Stimulated activated CD4-positive, alpha-beta T cell treated with anti-CD3 and anti-CD28 coated beads, TNF-alpha, amount 100 ng/mL, for 1 hour (primary cell): ENCODE results near the gene PTCRA.
A peak's percentile ranks its signal among the peaks of the same experiment; 100 is the strongest.
"Not testable (repeated sequence)": the region's sequence is repeated elsewhere in the genome, so short reads cannot be mapped to it uniquely, and the experiment has no call there.

ENCODE experiments used
- DNase-seq, 3 donors: peaks; one replicate each; pipeline ENCODE4 v3.0.0-alpha.2; 2020; ENCODE audit warnings: low read depth in 3 of 3, low spot score in 1 of 3

Gene PTCRA

GRCh38 chr6:42902429-42903263 lies 13.2 kb upstream of the PTCRA start:
- not testable (repeated sequence) for DNase-seq

- DNase-seq, result no peak
Observed at GRCh38 chr6:42904467-42904866, 11.4 kb upstream of the PTCRA start.

- no peak for DNase-seq
Observed at GRCh38 chr6:42907336-42907735, 8.5 kb upstream of the PTCRA start.

GRCh38 chr6:42909835-42910234 lies 6.0 kb upstream of the PTCRA start:
- no peak for DNase-seq

- no peak for DNase-seq
Observed at GRCh38 chr6:42911171-42912021, 4.5 kb upstream of the PTCRA start.

- no peak for DNase-seq
Observed at GRCh38 chr6:42914546-42914945, 1.3 kb upstream of the PTCRA start.

- DNase-seq, result no peak
Observed at GRCh38 chr6:42916288-42916687, 435 bp downstream of the PTCRA start.

GRCh38 chr6:42921801-42922200 lies 5.9 kb downstream of the PTCRA start:
- no peak for DNase-seq

GRCh38 chr6:42923666-42924065 lies 7.8 kb downstream of the PTCRA start:
- DNase-seq, result no peak

- no peak for DNase-seq
Observed at GRCh38 chr6:42925248-42925857, 9.5 kb downstream of the PTCRA start.

- DNase-seq, result peak; percentile 78 to 84 (median 80)
Observed at GRCh38 chr6:42928986-42929820, 13.3 kb downstream of the PTCRA start, which contains the start of gene CNPY3. CNPY3 (plus strand) TSS chr6:42929480; CDS start chr6:42929571, 91 bp downstream.

- peak; percentile 24 to 36 (median 27) for DNase-seq
Observed at GRCh38 chr6:42929821-42930360, 14.0 kb downstream of the PTCRA start.

GRCh38 chr6:42932412-42932811 lies 16.6 kb downstream of the PTCRA start:
- no peak for DNase-seq

GRCh38 chr6:42933205-42933604 lies 17.4 kb downstream of the PTCRA start:
- DNase-seq, result no peak

- no peak for DNase-seq
Observed at GRCh38 chr6:42935322-42935721, 19.5 kb downstream of the PTCRA start.

- no peak for DNase-seq
Observed at GRCh38 chr6:42936398-42936797, 20.5 kb downstream of the PTCRA start.

- no peak for DNase-seq
Observed at GRCh38 chr6:42937548-42938427, 21.9 kb downstream of the PTCRA start.

GRCh38 chr6:42938428-42938796 lies 22.6 kb downstream of the PTCRA start:
- DNase-seq, result no peak

- DNase-seq, result no peak
Observed at GRCh38 chr6:42938987-42939809, 23.3 kb downstream of the PTCRA start.
